Measurements from ENCODE around the gene GINS1. TPM values are rescaled to one million over a fixed set of nuclear protein-coding genes. Genes with fewer than 3 reads are reported as not detected.

The GINS1 gene
- total and polyA plus RNA-seq, 2 of the 13 experiments (the other 11 are each of a cell fraction or from before 2014, with no cell fraction given): 14.6 to 59.9 TPM

DNA sequence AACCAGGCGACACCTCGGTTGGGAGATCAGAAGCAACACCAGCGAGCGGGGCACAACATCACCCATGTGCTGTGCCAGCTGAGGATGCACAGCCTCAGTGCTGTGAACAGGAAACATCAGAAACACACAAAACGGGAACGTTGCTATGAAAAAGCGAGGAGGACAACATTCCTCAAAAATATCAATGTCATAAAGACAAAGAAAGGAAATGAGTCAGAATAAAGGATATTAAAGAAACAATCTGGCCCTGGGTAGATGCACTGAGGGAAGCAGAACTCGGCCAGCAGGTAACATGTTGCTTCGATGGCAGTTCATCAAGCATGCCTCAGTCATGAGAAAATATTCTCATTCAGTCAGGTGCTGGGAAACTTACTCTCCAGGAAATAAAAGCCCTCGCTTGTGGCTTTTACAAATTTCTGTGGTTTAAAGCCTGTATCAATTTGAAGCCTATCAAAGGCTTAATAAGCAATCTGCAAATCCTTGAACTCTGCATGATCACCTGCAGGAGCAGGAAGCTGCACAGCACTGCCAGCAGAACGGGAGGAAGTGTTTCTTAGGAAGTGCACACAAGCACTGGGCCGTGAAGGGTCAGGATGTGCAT is 77.5 kb downstream of the GINS1 start:
- Histone ChIP-seq H3K9ac (ENCODE audit: insufficient read depth, low read depth, low read length) (no peak overlapping the region), H2AFZ (ENCODE audit: low read length) (no peak overlapping the region), H3K9me3 (ENCODE audit: low read length) (no peaks in the 10 kb centered on the region), H3K4me1 (ENCODE audit: insufficient read depth, low read length) (no peaks in the 10 kb centered on the region), H4K20me1 (ENCODE audit: insufficient read depth, low read length) (no peaks in the 10 kb centered on the region), H3K27me3 (ENCODE audit: control insufficient read depth in 1 of 2, insufficient read depth in 2 of 2, low read length in 2 of 2) (no peaks in the 10 kb centered on the region), H3K4me3 (replicated peaks in 1 of 3; ENCODE audit: insufficient read depth in 1 of 3, low read depth in 2 of 3, low read length in 3 of 3) (no peak overlapping the region), H3K79me2 (ENCODE audit: insufficient read depth, low read length) (no peaks in the 10 kb centered on the region), H3K4me2 (ENCODE audit: low read depth, low read length) (no peak overlapping the region), H3K27ac (ENCODE audit: extremely low read length, insufficient read depth, low read length) (no peak overlapping the region), H3K36me3 (replicated peaks in 1 of 2; ENCODE audit: control insufficient read depth in 1 of 2, insufficient read depth in 2 of 2, low read length in 2 of 2) (peaks cover 44 to 72% of the 10 kb centered on the region in 2 experiments; a peak in 4 of 5 replicates)
- ATAC-seq (no peak), DNase-seq (ENCODE audit: low spot score) (no peak), FAIRE-seq (no peak)
- CTCF ChIA-PET (ENCODE audit: low intra/inter-chr PET ratio, low total read pairs): no interaction called here
- BruUV-seq (replicated peaks): no TSS peak
- 96% methylated on average over 12 of the region's 12 CpGs for WGBS (ENCODE audit: low lambda C conversion rate)
- intact Hi-C loops (cut with micrococcal nuclease; ENCODE audit: unreplicated experiment): no loop called here
- POLR2A ChIA-PET: no interaction called here
- in situ Hi-C loops (cut with HindIII; ENCODE audit: extremely low pct_ligation_motif_present, low pct_unique_long_range_greater_than_20kb): no loop called here
- TF ChIP-seq FOSL1 (CRISPR knock-in tag; IDR thresholded peaks at IDR 0.05; ENCODE audit: borderline replicate concordance): no peak
- TF ChIP-seq, protein P1, sequence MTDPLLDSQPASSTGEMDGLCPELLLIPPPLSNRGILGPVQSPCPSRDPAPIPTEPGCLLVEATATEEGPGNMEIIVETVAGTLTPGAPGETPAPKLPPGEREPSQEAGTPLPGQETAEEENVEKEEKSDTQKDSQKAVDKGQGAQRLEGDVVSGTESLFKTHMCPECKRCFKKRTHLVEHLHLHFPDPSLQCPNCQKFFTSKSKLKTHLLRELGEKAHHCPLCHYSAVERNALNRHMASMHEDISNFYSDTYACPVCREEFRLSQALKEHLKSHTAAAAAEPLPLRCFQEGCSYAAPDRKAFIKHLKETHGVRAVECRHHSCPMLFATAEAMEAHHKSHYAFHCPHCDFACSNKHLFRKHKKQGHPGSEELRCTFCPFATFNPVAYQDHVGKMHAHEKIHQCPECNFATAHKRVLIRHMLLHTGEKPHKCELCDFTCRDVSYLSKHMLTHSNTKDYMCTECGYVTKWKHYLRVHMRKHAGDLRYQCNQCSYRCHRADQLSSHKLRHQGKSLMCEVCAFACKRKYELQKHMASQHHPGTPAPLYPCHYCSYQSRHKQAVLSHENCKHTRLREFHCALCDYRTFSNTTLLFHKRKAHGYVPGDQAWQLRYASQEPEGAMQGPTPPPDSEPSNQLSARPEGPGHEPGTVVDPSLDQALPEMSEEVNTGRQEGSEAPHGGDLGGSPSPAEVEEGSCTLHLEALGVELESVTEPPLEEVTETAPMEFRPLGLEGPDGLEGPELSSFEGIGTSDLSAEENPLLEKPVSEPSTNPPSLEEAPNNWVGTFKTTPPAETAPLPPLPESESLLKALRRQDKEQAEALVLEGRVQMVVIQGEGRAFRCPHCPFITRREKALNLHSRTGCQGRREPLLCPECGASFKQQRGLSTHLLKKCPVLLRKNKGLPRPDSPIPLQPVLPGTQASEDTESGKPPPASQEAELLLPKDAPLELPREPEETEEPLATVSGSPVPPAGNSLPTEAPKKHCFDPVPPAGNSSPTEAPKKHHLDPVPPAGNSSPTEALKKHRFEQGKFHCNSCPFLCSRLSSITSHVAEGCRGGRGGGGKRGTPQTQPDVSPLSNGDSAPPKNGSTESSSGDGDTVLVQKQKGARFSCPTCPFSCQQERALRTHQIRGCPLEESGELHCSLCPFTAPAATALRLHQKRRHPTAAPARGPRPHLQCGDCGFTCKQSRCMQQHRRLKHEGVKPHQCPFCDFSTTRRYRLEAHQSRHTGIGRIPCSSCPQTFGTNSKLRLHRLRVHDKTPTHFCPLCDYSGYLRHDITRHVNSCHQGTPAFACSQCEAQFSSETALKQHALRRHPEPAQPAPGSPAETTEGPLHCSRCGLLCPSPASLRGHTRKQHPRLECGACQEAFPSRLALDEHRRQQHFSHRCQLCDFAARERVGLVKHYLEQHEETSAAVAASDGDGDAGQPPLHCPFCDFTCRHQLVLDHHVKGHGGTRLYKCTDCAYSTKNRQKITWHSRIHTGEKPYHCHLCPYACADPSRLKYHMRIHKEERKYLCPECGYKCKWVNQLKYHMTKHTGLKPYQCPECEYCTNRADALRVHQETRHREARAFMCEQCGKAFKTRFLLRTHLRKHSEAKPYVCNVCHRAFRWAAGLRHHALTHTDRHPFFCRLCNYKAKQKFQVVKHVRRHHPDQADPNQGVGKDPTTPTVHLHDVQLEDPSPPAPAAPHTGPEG (CRISPR knock-in tag; IDR thresholded peaks at IDR 0.05): no peak
- no peak for TF ChIP-seq FOXK2 (IDR thresholded peaks at IDR 0.05)
- TF ChIP-seq ZFX (CRISPR knock-in tag; IDR thresholded peaks at IDR 0.05; ENCODE audit: low read depth): no peak
- TF ChIP-seq, protein P2, sequence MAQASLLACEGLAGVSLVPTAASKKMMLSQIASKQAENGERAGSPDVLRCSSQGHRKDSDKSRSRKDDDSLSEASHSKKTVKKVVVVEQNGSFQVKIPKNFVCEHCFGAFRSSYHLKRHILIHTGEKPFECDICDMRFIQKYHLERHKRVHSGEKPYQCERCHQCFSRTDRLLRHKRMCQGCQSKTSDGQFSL (CRISPR knock-in tag; IDR thresholded peaks at IDR 0.05): no peak
- TF ChIP-seq ZNF383 (CRISPR knock-in tag; IDR thresholded peaks at IDR 0.05; ENCODE audit: borderline replicate concordance): no peak
- no peak for TF ChIP-seq KDM5A (IDR thresholded peaks at IDR 0.05; ENCODE audit: borderline replicate concordance, low read length)
- no peak for TF ChIP-seq ZFAT (CRISPR knock-in tag; conservative IDR thresholded peaks at IDR 0.05)
- TF ChIP-seq, protein P3, sequence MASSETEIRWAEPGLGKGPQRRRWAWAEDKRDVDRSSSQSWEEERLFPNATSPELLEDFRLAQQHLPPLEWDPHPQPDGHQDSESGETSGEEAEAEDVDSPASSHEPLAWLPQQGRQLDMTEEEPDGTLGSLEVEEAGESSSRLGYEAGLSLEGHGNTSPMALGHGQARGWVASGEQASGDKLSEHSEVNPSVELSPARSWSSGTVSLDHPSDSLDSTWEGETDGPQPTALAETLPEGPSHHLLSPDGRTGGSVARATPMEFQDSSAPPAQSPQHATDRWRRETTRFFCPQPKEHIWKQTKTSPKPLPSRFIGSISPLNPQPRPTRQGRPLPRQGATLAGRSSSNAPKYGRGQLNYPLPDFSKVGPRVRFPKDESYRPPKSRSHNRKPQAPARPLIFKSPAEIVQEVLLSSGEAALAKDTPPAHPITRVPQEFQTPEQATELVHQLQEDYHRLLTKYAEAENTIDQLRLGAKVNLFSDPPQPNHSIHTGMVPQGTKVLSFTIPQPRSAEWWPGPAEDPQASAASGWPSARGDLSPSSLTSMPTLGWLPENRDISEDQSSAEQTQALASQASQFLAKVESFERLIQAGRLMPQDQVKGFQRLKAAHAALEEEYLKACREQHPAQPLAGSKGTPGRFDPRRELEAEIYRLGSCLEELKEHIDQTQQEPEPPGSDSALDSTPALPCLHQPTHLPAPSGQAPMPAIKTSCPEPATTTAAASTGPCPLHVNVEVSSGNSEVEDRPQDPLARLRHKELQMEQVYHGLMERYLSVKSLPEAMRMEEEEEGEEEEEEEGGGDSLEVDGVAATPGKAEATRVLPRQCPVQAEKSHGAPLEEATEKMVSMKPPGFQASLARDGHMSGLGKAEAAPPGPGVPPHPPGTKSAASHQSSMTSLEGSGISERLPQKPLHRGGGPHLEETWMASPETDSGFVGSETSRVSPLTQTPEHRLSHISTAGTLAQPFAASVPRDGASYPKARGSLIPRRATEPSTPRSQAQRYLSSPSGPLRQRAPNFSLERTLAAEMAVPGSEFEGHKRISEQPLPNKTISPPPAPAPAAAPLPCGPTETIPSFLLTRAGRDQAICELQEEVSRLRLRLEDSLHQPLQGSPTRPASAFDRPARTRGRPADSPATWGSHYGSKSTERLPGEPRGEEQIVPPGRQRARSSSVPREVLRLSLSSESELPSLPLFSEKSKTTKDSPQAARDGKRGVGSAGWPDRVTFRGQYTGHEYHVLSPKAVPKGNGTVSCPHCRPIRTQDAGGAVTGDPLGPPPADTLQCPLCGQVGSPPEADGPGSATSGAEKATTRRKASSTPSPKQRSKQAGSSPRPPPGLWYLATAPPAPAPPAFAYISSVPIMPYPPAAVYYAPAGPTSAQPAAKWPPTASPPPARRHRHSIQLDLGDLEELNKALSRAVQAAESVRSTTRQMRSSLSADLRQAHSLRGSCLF (CRISPR knock-in tag; IDR thresholded peaks at IDR 0.05; ENCODE audit: borderline replicate concordance): no peak
- TF ChIP-seq, protein P4, sequence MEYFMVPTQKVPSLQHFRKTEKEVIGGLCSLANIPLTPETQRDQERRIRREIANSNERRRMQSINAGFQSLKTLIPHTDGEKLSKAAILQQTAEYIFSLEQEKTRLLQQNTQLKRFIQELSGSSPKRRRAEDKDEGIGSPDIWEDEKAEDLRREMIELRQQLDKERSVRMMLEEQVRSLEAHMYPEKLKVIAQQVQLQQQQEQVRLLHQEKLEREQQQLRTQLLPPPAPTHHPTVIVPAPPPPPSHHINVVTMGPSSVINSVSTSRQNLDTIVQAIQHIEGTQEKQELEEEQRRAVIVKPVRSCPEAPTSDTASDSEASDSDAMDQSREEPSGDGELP (IDR thresholded peaks at IDR 0.05; ENCODE audit: borderline replicate concordance, low read depth): no peak
- TF ChIP-seq MATR3 (CRISPR knock-in tag; IDR thresholded peaks at IDR 0.05): no peak
- no peak for TF ChIP-seq ZNF333 (CRISPR knock-in tag; IDR thresholded peaks at IDR 0.05; ENCODE audit: borderline replicate concordance)
- no peak for TF ChIP-seq KDM1A (CRISPR knock-in tag; IDR thresholded peaks at IDR 0.05)

All from HepG2 (cell line).